Measurements from ENCODE around the gene ANAPC5. TPM values are rescaled to one million over a fixed set of nuclear protein-coding genes. Genes with fewer than 3 reads are reported as not detected.
"Not testable (repeated sequence)": the region's sequence is repeated elsewhere in the genome, so short reads cannot be mapped to it uniquely, and the experiment has no call there.

Gene ANAPC5
- polyA plus RNA-seq, 4 donors: 131 to 150 (median 140) TPM

DNA sequence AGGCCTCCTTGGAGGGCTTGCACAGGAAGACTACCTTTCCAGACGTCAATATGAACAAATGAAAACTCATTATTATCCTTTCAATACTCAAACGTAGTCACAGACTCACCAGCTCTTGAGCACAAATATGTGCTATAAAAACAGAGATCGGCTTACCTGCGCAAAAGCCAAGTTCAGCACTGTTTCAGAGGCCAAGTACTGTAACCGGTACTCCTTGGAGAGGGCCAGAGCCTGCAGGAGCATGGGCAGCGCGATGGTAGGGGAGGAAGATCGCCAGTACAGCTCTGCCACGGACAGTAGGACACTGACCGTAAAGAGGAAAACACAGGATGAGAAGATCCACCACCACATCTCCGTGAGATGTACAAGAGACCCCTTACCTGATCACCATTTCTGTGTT lies 34.1 kb downstream of the ANAPC5 start:
- no peak for DNase-seq (ENCODE audit: low read depth in 4 of 4, low spot score in 3 of 4)

DNA sequence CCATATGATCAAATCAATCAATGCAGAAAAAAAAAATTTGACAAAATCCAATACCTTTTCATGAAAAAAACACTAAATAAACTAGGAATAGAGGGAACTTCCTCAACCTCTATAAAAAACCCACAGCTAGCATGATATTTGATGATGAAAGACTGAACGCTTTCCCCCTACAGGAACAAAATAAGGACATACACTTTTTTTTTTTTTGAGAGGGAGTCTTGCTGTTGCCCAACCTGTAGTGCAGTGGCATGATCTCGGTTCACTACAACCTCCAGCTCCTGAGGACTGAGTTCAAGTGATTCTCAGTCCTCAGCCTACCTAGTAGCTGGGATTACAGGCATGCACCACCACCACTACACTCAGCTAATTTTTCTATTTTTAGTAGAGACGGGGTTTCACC lies 37.8 kb downstream of the ANAPC5 start:
- DNase-seq (ENCODE audit: low read depth in 4 of 4, low spot score in 3 of 4): no peak

DNA sequence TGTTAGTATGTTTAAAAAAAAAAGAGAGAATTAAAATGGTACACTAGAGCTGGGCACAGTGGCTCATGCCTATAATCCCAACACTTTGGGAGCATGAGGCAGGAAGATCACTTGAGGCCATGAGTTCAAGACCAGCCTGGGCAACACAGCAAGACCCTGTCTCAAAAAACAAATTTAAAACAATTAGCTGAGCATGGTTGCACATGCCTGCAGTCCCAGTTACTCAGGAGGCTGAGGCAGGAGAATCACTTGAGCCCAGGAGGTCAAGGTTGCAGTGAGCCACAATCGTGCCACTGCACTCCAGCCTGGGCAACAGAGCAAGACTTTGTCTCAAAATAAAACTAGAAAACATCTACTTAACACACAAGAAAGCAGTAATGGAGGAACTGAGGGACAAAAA lies 42.0 kb downstream of the ANAPC5 start:
- not testable (repeated sequence) for DNase-seq (ENCODE audit: low read depth in 4 of 4, low spot score in 3 of 4)

DNA sequence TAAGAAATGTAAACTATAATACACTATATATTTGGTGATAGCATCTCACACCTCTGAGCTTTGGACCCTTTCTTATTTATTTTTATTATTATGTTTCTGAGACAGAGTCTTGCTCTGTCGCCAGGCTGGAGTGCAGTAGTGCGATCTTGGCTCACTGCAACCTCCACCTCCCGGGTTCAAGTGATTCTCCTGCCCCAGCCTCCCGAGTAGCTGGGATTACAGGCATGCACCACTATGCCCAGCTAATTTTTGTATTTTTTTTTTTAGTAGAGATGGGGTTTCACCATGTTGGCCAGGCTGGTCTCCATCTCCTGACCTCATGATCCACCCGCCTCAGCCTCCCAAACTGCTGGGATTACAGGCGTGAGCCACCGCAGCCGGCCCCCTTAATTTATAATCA lies 44.8 kb downstream of the ANAPC5 start:
- DNase-seq (ENCODE audit: low read depth in 4 of 4, low spot score in 3 of 4): not testable (repeated sequence)

DNA sequence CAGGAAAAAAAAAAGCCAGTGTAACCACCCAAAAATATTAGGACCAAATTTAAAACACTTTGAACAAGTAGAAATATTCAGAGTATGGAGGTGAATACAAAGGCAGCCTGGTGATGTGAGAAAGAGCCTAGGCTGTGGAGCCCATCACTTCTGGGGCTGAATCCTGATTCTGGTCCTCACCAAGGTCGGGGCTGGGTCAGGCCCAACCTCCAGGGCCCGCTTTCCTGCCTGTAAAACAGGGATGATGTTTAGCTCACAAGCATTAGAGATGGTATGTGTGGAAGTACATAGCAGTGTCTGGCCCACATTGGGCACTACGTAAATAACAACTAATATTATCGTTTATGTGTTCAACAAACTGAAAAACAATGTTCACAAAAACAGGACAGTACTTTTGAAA lies 47.9 kb downstream of the ANAPC5 start:
- DNase-seq (ENCODE audit: low read depth in 4 of 4, low spot score in 3 of 4): no peak

DNA sequence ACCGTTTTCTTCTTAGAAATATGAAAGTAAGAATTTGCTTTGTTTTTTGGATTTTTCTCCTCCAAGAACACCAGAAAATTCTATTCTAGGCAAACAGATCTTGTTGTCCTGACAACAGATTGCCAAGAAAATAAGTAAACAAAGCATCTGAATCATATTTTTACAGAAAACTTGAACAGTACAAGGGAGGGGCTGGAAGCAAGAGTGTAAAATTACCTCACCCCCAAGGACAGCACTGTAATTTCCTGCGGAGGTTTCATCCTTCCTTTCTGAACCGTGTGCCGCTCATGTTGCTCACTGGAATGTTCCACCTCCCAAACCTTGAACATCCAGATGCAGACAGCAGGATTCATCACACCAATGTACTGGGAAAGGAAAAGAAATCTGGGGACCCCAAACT lies 50.3 kb downstream of the ANAPC5 start:
- no peak for DNase-seq (ENCODE audit: low read depth in 4 of 4, low spot score in 3 of 4)

DNA sequence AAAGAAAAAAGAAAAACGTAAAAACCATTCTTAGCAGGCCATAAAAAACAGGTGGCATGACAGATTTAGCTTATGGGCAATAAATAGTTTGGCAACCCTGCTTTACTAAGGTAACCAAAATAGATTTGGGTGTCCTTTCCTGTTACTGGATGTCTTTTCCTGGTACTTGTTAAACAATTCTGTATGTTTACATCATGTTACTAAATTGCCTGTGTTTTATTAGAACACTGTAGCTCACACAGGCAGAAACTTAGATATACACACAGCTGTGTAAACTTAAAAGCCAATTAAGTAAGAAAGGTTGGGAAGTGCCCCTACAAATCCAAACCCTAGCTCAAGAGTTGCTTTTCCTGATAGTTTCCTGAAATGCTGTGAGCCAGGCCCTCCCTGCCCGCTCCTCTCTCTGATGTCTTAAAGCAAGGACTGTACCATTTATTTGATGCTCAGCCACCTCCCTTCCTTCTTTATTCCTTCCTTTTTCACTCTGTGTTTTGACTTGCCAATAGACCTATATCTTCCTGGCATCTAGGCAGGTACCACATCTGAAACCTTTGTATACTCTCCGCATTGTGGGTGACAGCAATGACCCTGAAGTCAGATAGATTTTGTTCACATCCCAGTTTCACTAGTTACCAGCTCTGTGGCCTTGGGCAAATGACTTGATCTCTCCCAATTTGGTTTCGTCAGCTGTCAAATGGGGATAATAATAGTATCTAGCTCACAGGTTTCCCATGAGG lies 52.0 kb downstream of the ANAPC5 start:
- no peak for DNase-seq (ENCODE audit: low read depth in 4 of 4, low spot score in 3 of 4)

DNA sequence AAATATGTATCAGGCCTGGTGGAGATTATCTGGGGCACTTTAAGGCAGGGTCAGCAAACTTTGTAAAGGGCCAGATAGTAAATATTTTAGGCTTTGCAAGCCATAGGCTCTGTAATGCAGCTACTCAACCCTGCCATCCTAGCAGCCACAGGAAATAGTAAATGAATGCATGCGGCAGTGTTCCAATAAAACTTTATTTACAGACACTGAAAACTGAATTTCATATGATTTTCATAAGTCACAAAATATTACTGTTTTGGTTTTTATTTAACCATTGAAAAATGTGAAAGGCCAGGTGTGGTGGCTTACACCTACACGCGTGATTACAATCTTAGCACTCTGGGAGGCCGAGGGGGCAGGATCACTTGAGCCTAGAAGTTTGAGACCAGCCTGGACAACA lies 52.5 kb downstream of the ANAPC5 start:
- DNase-seq (ENCODE audit: low read depth in 4 of 4, low spot score in 3 of 4): no peak

DNA sequence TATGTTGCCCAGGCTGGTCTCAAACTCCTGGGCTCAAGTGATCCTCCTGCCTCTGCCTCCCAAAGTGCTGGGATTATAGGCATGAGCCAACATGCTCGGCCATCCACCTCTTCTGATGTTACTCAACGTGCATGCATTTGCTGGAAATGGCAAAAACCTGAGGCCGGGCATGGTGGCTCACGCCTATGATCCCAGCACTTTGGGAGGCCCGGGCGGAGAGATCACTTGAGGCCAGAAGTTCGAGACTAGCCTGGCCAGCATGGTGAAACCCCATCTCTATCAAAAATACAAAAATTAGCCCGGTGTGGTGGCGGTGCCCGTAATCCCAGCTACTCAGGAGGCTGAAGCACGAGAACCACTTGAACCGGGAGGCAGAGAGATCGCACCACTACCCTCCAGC lies 53.8 kb downstream of the ANAPC5 start:
- not testable (repeated sequence) for DNase-seq (ENCODE audit: low read depth in 4 of 4, low spot score in 3 of 4)

DNA sequence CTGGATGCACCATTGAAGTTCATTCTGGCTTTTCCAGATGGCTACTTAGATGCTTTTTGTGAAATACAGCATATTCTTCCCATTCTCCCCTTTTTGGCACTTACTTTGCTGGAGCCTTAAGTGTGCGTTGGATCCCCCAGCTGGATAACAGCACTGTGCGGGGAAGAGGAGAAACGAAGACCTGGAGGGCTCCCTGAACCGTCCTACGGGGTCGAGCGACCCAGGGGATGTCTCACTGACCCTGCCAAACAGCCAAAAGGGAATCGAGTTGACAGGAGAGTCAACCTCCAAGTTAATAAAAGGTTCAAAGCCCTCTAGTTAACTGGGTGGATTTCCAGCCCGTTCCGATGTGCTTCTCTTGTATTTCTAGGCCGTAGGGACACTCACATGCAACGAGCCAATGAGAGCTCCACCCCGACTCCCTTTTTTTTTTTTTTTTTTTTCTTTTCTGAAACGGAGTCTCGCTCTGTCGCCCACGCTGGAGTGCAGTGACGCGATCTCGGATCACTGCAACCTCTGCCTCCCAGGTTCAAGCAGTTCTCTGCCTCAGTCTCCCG lies 54.7 kb downstream of the ANAPC5 start:
- peak in 1 of 4 donors; percentile 39 for DNase-seq (ENCODE audit: low read depth in 4 of 4, low spot score in 3 of 4)

DNA sequence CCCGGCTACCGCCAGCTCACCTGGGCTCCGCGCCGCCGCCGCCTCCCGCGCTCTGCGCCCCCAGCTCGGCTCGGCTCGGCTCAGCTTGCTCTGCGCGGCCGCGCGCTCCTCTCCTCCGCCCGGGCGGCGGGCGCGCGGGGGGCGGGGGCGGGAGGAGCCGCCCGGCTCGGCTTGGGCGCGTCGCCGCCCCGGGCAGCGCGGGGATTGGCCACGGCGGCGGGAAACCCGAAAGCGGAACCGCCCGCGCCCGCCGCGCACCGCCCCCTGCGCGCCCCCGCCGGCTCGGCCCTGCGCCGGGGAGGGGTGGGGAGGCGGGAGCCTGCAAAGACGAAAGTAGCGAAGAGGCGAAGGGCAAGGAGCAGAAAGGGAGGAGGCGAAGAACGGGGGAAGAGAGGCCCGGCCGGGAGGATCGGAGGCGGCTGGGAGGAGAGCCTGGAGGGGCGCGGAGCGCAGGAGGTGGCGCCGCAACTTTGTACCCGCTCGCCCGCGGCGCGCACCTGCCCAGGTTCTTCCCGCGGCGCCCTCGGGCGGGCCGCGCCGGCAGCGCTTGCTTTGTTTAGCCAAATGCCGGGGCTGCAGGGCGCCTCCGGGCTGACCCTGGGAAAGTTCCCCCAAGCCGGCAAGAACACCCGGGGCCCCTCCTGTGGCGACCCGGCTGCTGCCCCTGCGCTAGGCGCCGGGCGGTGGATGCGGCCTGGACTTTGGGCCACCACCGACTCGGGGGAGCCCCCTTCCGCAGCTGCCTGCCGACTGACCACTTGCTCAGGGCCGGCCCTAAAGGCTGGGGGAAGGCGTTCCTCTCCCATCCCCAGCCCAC lies 55.4 kb downstream of the ANAPC5 start, which contains the start of gene CAMKK2:
Gene CAMKK2 (minus strand): TSS at position 92 of the 817 bp plus-strand sequence. CDS start 22,183 bp downstream, outside the sequence.
- peak; percentile 74 to 80 (median 76) for DNase-seq (ENCODE audit: low read depth in 4 of 4, low spot score in 3 of 4)

DNA sequence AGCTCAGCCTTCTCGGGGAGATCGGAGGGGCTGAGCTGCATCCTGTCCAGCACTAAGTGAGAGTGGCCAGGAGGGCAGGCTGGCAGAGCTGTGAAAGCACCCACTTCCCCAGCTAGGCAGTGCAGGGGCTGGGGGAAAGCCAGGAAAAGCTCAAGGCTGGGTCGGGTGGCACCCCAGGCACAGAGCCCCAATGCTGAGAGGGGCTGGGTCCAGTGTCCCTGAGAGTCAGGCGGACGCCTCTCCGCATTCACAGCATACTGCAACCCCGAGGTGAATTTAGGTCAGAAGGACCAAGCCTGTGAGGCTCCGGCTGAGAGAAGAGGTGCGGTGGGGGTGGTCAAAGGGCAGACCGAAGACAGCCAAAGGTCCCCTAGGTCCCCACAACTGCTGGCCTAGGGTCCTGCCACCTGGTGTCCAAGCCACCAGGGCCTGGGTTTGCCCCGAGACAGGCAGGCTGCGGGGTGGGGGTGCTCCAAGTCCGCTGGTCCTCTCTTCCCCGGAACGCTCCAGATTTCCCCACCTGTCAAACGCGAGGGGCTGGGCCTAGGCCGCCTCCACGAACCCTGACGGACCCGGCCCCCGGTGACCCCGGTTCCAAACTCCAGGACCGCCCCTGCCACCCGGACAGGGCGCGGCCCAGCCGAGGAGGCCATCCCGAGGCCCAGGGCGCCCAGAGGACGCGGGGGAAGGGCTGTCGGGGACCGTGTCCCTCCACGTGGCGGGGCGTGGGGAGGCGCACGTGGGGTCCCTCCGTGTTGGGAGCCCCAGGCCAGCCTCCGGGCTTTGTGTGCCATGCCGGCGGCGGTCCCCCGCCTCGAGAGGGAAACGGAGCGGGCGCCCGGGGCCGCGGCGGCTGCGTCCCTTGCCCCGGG lies 56.2 kb downstream of the ANAPC5 start:
- peak in 1 of 4 donors; percentile 15 for DNase-seq (ENCODE audit: low read depth in 4 of 4, low spot score in 3 of 4)

DNA sequence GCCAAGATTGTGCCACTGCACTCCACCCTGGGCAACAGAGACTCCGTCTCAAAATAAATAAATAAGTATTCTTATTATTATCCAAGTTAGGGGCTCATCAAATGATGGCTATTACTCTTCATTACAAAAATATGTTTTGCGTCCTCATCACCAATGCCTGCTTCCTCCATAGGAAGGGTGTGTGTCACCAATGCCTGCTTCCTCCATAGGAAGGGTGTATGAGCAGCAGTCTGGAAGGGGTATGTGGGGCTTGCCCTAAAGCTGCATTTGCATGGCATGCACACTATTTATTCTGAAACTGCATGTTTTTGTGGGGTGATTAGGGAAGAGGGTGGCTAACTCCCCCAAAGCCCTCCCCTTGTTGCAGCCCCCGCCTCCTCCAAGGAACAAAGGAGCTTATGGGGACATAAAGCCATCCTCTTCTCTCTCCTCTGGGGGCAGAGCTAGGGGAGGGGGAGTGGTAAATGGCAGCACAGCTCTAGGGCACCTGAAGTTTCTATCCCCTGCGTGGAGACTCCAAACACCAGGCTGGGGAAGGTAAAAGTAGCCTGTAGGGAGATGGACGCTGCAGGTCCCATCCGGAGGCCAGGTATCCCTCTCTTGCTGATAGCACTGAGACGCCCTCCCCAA lies 57.0 kb downstream of the ANAPC5 start:
- no peak for DNase-seq (ENCODE audit: low read depth in 4 of 4, low spot score in 3 of 4)

DNA sequence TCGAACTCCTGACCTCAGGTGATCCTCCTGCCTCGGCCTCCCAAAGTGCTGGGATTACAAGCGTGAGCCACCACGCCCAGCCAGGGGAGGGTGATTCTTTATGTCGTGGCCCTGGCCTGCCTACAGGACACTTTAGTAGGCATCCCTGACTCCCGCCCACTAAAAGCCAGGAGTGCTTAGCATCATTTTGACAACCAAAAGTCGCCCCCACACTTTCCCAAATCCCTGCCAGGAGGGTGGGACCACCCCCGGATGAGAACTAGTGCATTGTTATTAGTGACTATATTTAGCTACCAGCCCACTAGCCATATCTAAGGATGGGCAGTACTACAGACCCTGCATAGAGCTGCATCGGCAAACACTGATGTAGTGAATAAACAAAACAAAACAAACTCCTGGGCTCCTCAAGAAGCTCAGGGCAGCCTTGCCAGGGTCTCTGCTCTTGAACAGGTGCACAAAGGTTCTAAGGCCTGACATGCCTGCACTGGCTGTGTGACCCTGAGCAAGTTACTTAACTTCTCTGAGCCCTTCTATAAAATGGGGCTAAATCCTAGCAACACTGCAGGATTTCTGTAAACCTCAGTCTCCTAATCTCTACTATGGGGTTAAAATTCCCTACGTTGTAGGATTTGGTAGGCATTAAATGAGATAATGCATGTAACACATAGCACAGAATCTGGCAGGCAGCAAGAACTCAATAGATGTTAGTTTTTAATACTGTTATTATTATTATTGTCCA lies 57.9 kb downstream of the ANAPC5 start:
- no peak for DNase-seq (ENCODE audit: low read depth in 4 of 4, low spot score in 3 of 4)

DNA sequence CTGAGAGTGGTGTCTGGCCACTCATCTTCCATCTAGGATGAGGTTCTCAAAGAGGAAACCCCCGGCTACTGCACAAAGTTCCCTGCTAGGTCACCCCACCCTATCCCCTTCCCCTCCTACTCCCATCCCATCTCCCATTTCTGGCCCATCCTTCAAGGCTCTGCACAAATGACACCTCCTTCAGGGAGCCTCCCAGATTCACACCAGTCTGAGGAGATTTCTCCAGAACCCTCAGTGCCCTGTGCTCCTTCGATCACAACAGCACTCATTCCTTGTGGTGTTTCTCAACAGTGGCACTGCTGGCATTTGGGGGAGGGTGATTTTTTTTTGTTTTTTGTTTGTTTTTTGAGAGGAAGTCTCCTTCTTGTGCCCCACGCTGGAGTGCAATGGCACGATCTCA lies 58.6 kb downstream of the ANAPC5 start:
- DNase-seq (ENCODE audit: low read depth in 4 of 4, low spot score in 3 of 4): no peak

DNA sequence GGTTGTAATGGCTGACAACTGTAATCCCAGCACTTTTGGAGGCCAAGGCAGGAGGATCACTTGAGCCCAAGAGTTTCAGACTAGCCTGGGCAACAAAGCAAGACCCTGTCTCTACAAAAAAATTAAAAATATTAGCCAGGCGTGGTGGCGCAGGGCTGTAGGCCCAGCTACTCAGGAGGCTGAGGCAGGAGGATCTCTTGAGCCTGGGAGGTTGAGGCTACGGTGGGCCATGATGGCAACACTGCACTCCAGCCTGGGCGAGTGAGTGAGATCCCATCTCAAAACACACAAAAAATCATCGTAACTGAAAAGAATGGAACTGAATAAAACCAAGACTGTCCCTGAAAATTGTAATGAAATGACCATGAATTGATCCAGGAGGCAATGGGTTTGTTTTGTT lies 61.8 kb downstream of the ANAPC5 start:
- DNase-seq (ENCODE audit: low read depth in 4 of 4, low spot score in 3 of 4): no peak

DNA sequence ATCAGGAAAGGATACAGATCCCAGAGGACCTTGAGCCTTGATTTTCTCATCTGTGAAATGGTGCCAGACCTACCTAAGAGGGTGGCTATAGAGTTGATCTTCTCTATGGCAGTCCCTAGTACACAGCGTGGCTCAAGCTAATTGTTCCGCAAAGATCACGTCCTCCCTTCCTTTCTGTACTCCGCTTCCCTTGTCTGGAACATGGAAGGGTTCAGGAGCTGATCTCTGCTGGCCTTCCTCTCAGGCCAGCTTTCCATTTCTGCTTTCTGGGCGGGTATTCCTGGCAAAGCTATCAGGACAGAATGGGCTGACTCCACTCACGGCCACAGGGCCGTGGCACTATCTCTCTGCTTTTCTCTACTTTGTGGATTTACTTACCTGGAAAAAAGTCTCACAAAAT lies 62.2 kb downstream of the ANAPC5 start:
- DNase-seq (ENCODE audit: low read depth in 4 of 4, low spot score in 3 of 4): no peak

DNA sequence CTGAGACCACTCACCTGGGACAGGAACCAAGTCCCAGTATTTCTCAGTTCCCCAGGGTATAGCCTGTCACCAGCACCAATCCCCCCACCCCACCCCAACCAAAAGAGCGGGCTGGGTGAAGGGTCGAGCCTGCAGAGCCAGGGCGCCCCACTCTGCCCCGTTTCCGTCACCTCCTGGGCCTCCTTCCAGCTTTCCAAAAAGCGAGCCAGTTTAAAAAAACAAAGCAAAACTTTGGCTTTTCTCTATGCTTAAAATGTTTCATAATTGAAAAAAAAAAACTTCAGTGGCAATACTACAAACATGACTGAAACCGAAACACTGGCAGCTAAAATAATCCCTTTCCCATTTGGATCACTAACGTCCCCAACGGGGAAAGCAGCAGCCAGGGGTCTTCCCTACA lies 63.2 kb downstream of the ANAPC5 start:
- no peak for DNase-seq (ENCODE audit: low read depth in 4 of 4, low spot score in 3 of 4)

DNA sequence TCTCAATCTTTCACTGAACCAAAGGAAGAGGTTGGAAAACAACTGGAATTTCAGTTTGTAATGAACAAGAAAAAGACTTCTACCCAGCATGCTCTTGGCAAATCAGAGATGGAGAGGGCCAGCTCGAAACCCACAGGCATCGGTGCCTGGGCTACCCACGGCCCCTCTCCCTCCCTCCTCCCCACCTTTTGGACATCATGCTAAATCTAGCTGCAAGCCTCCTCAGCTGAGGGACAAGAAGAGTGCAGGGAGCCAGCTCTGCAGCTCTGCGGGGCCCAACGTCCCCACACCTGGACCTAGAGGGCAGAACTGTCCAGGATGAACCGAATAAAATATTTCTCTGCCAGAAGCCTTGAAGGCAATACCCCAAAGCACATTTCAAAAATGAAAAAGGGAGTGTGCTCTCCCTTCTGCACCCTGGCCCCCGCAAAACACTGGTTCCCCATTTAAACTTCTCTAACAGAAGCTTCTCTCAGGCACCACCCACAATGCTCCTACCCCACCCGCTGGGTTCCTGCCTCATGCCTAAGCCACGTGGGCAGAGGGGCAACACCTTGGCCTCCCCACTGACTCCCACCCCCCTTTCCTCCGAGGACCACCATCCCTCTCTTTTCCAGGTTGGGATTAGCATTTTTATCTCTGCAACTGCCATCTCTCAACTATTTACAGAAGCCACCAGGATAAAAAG lies 63.9 kb downstream of the ANAPC5 start:
- no peak for DNase-seq (ENCODE audit: low read depth in 4 of 4, low spot score in 3 of 4)
